Uterus (tissue), 4 donors: Measurements from ENCODE around the gene ASB10. TPM values are rescaled to one million over a fixed set of nuclear protein-coding genes. Genes with fewer than 3 reads are reported as not detected.

ENCODE experiments used
- DNase-seq, 2 donors: peaks; one replicate each; pipeline ENCODE4 v3.0.0-alpha.2; 2019 to 2020
- H3K27ac ChIP-seq, 2 donors: fragments of 200-600 bp; sonication (generic); 1 replicate in 1 of 2; 2 replicates in 1 of 2; pipeline ENCODE4 v1.5.1; 2016 to 2018
- H3K27me3 ChIP-seq, 2 donors: fragments of 200-600 bp; sonication (generic); one replicate each; pipeline ENCODE4 v1.5.1; 2018 to 2019; ENCODE audit warnings: control low read depth in 1 of 2
- H3K36me3 ChIP-seq, 2 donors: fragments of 200-600 bp; sonication (generic); one replicate each; pipeline ENCODE4 v1.5.1; 2019; ENCODE audit warnings: control low read depth in 1 of 2
- H3K4me1 ChIP-seq, 2 donors: fragments of 200-600 bp; sonication (generic); one replicate each; pipeline ENCODE4 v1.5.1; 2018 to 2019; ENCODE audit warnings: control low read depth in 1 of 2
- H3K4me3 ChIP-seq, 2 donors: fragments of 200-600 bp; sonication (generic); 1 replicate in 1 of 2; 2 replicates in 1 of 2; pipeline ENCODE4 v1.5.1; 2018 to 2019; ENCODE audit warnings: mild to moderate bottlenecking in 1 of 2
- H3K9me3 ChIP-seq, 2 donors: fragments of 200-600 bp; sonication (generic); one replicate each; pipeline ENCODE4 v1.5.1; 2019; ENCODE audit warnings: control low read depth in 1 of 2
- CTCF ChIP-seq, 4 experiments: fragments of 200-600 bp in 2 of 4; fragments of 450-650 bp in 2 of 4; sonication (generic) in 2 of 4; IDR thresholded peaks; one replicate each; pipeline ENCODE4 v1.5.1; 2016 to 2019; ENCODE audit warnings: antibody characterized with exemption in 4 of 4, mild to moderate bottlenecking in 2 of 4, moderate library complexity in 1 of 4
- POLR2A ChIP-seq, 2 donors: fragments of 450-650 bp; IDR thresholded peaks; one replicate each; pipeline ENCODE4 v1.6.1; 2016; ENCODE audit warnings: antibody characterized with exemption in 2 of 2, mild to moderate bottlenecking in 1 of 2, moderate library complexity in 1 of 2
- intact Hi-C: fragments of 100-400 bp; cut with DNase I; formaldehyde crosslinking; loops from one replicate; pipeline ENCODE4 v1.15.1; 2023; ENCODE audit warnings: low total_unique reads
- total RNA-seq, 4 donors: library from RNA; depleted of rRNA in 3 of 4; stranded (reverse); fragments of >200 nt in 3 of 4; gene quantifications; one replicate each; pipeline versions ENCODE4 v1.1.0 to v1.2.4, GENCODE V29; 2014 to 2023
- donor health status: DM: yes; HTN: yes; CAD: no.

ASB10 gene
- total RNA-seq, 4 donors from 2014 or later = not detected

GRCh38 chr7:151152643-151153513, 34.2 kb downstream of the ASB10 start:
- Histone ChIP-seq H3K4me1 (no peaks in the 10 kb centered on the region), H3K27me3 (peaks cover 0 to 12% of the 10 kb centered on the region in 2 donors), H3K4me3 (no peak overlapping the region), H3K36me3 (no peaks in the 10 kb centered on the region), H3K9me3 (no peaks in the 10 kb centered on the region), H3K27ac (no peak overlapping the region)
- TF ChIP-seq CTCF (IDR thresholded peaks at IDR 0.05) (no peak), POLR2A (IDR thresholded peaks at IDR 0.05) (no peak)
- intact Hi-C loops = no loop called here
- no peak for DNase-seq

GRCh38 chr7:151150388-151150787, 36.7 kb downstream of the ASB10 start:
- Histone ChIP-seq H3K27me3 (peaks cover 0 to 12% of the 10 kb centered on the region in 2 donors), H3K9me3 (no peaks in the 10 kb centered on the region), H3K27ac (no peak overlapping the region), H3K36me3 (no peaks in the 10 kb centered on the region), H3K4me3 (no peak overlapping the region), H3K4me1 (no peaks in the 10 kb centered on the region)
- no peak for DNase-seq
- intact Hi-C loops = no loop called here
- TF ChIP-seq POLR2A (IDR thresholded peaks at IDR 0.05) (no peak), CTCF (IDR thresholded peaks at IDR 0.05) (no peak)

- no peaks in the 10 kb centered on the region for H3K4me1 ChIP-seq
- no peak for TF ChIP-seq CTCF (IDR thresholded peaks at IDR 0.05)
- TF ChIP-seq POLR2A (IDR thresholded peaks at IDR 0.05) = no peak
- H3K9me3 ChIP-seq = no peaks in the 10 kb centered on the region
- DNase-seq = no peak
- intact Hi-C loops = loop anchor here (10.0 kb wide), 1 partner anchor 46 kb away; no protein-coding TSS in a partner anchor
- no peaks in the 10 kb centered on the region for H3K36me3 ChIP-seq
- H3K4me3 ChIP-seq = no peak overlapping the region
- H3K27ac ChIP-seq = no peak overlapping the region
- peaks cover 0 to 8% of the 10 kb centered on the region in 2 donors for H3K27me3 ChIP-seq
Observed at GRCh38 chr7:151148319-151149259, 38.5 kb downstream of the ASB10 start.

GRCh38 chr7:151146761-151147160, 40.3 kb downstream of the ASB10 start:
- Histone ChIP-seq H3K4me3 (no peak overlapping the region), H3K9me3 (no peaks in the 10 kb centered on the region), H3K4me1 (no peaks in the 10 kb centered on the region), H3K36me3 (no peaks in the 10 kb centered on the region), H3K27me3 (no peaks in the 10 kb centered on the region), H3K27ac (no peak overlapping the region)
- intact Hi-C loops = loop anchor here (10.0 kb wide), 1 partner anchor 48 kb away; no protein-coding TSS in a partner anchor
- DNase-seq = no peak
- TF ChIP-seq CTCF (IDR thresholded peaks at IDR 0.05) (no peak), POLR2A (IDR thresholded peaks at IDR 0.05) (no peak)
